Measurements from ENCODE around the gene PODXL. TPM values are rescaled to one million over a fixed set of nuclear protein-coding genes. Genes with fewer than 3 reads are reported as not detected.

The PODXL gene
- total RNA-seq, 1 experiment from 2014 or later: 44.2 TPM

DNA sequence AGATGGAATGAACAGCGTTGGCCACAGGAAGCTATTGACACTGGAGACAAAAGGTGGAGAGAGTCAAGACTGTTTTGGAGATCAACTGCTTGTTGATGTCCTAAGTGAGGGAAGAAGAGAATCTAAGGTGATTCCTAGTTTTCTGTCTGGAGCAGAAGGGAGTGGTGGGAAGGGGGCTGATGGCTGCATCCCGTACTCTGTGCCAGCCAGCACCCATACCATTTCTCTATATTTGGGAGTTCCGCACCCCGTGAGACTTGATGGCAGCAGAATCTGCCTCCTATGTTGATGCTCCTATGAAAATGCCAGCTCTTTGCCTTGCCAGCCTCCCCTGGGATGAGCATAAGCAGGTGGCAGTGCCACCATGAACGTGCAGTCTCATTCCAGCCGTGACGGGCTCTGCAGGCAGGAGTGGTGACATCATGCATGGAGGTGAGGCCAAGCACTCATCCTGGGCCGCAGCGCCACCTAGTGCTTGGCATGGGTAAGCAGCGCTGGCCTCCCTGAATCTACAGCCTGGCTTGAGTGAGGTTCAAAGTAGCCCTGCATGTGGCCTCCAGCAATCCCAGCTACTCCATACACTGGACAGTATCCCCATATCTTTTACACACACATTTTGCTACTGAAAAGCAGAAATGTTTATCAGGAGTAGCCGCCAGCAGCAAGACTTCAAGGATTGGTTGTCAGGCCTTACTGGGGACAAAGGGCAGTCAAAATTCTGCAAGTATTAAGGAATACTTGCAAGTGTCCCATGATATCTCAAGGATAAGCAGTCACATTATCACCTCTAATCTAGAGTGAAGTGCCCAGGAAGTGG is 43.0 kb downstream of the PODXL start:
- 0 out of 2 replicates have a peak, but pooled peaks cover 5% of the 10 kb centered on the region for H4K20me1 ChIP-seq (ENCODE audit: low read length)
- no peaks in the 10 kb centered on the region for H3F3A ChIP-seq (ENCODE audit: low read length, unreplicated experiment)
- no peaks in the 10 kb centered on the region for H3K27me3 ChIP-seq (ENCODE audit: low read length)
- intact Hi-C loops (cut with micrococcal nuclease): loop anchor here (2.0 kb wide), 1 partner anchor 25 kb away; no protein-coding TSS in a partner anchor
- ChIA-PET CTCF (interaction anchor here (0.9 kb wide), 1 partner anchor 140 kb away, joined by 3 read pairs; no protein-coding TSS in a partner anchor), POLR2A (ENCODE audit: unreplicated experiment) (interaction anchor here (0.5 kb wide), 1 partner anchor 139 kb away, joined by 5 read pairs; no protein-coding TSS in a partner anchor)
- no peaks in the 10 kb centered on the region for H3K9me2 ChIP-seq (replicated peaks; ENCODE audit: low read length)
- H3K27ac ChIP-seq (ENCODE audit: low read length): no peak overlapping the region
- 0 out of 2 replicates have a peak, but pooled peaks cover 4% of the 10 kb centered on the region for H3K36me3 ChIP-seq (ENCODE audit: low read depth, low read length)
- peaks cover 41% of the 10 kb centered on the region for H3K79me2 ChIP-seq (ENCODE audit: low read length)
- H3K4me3 ChIP-seq (ENCODE audit: low read length): no peak overlapping the region
- ATAC-seq: peak; percentile 95
- peaks cover 10% of the 10 kb centered on the region; the same call in 1 of the 2 replicates for H3K4me1 ChIP-seq (ENCODE audit: insufficient read depth, low read length)
- DNase-seq: peak; percentile 83
- no peaks in the 10 kb centered on the region for H3K9me3 ChIP-seq (ENCODE audit: low read length)
- BruUV-seq (replicated peaks): no TSS peak
- peak overlapping the region; percentile 54 for H2AFZ ChIP-seq (ENCODE audit: low read length)
- no peak overlapping the region for H3K4me2 ChIP-seq (ENCODE audit: low read length)
- no peak overlapping the region for H3K9ac ChIP-seq (ENCODE audit: low read length)
- TF ChIP-seq EZH2 (IDR thresholded peaks at IDR 0.05; ENCODE audit: low read length, unreplicated experiment) (no peak), EZH2phosphoT487 (IDR thresholded peaks at IDR 0.05; ENCODE audit: borderline replicate concordance, low read length) (no peak)
- TF ChIP-seq, protein P1, sequence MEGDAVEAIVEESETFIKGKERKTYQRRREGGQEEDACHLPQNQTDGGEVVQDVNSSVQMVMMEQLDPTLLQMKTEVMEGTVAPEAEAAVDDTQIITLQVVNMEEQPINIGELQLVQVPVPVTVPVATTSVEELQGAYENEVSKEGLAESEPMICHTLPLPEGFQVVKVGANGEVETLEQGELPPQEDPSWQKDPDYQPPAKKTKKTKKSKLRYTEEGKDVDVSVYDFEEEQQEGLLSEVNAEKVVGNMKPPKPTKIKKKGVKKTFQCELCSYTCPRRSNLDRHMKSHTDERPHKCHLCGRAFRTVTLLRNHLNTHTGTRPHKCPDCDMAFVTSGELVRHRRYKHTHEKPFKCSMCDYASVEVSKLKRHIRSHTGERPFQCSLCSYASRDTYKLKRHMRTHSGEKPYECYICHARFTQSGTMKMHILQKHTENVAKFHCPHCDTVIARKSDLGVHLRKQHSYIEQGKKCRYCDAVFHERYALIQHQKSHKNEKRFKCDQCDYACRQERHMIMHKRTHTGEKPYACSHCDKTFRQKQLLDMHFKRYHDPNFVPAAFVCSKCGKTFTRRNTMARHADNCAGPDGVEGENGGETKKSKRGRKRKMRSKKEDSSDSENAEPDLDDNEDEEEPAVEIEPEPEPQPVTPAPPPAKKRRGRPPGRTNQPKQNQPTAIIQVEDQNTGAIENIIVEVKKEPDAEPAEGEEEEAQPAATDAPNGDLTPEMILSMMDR (conservative IDR thresholded peaks at IDR 0.05; ENCODE audit: low read depth, low read length): peak; percentile 93

DNA sequence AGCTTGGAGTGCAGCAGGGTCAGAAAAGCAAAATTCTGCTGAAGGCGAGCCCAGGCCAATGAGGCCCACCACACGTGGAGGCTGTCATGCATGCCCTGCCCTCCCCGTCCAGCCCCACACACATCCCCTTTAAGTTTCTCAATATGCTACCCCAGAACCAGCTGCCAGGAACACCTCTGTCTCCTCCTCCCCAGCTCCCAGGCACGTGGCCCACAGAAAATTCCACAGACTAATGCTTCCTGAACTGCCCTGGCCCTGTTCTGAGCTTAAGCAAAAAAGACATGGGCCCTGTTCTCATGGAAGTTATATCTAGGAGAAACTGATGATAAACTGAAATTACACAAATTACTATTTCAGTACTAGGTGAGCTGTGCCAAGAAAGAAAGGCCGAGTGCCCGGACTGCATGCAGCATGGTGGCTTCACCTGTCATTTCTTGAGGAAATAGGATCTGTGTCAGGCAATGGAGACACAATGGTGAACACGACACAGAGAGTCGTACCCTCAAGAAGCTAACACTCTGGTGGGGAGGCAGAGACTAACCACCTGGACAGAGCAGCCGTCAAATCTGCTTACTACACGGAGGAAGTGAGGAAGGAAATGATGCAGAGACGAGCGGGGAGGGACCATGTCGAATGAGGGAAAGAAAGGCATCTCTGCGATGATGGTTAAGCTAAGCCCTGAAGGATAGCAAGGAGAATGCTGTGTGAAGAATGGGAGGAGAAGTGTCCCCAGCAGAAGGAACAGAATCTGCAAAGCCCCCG is 44.5 kb downstream of the PODXL start:
- no peaks in the 10 kb centered on the region for H3K27me3 ChIP-seq (ENCODE audit: low read length)
- H3K9me2 ChIP-seq (replicated peaks; ENCODE audit: low read length): no peaks in the 10 kb centered on the region
- H3K9ac ChIP-seq (ENCODE audit: low read length): no peak overlapping the region
- H3F3A ChIP-seq (ENCODE audit: low read length, unreplicated experiment): no peaks in the 10 kb centered on the region
- no peak for TF ChIP-seq EZH2phosphoT487 (IDR thresholded peaks at IDR 0.05; ENCODE audit: borderline replicate concordance, low read length)
- TF ChIP-seq, protein P1 (conservative IDR thresholded peaks at IDR 0.05; ENCODE audit: low read depth, low read length): no peak
- TF ChIP-seq EZH2 (IDR thresholded peaks at IDR 0.05; ENCODE audit: low read length, unreplicated experiment): no peak
- DNase-seq (no peak), ATAC-seq (no peak)
- peaks cover 26% of the 10 kb centered on the region for H3K79me2 ChIP-seq (ENCODE audit: low read length)
- intact Hi-C loops (cut with micrococcal nuclease): loop anchor here (2.0 kb wide), 1 partner anchor 27 kb away; no protein-coding TSS in a partner anchor
- no TSS peak for BruUV-seq (replicated peaks)
- no peak overlapping the region for H3K4me2 ChIP-seq (ENCODE audit: low read length)
- H3K9me3 ChIP-seq (ENCODE audit: low read length): no peaks in the 10 kb centered on the region
- H3K4me3 ChIP-seq (ENCODE audit: low read length): no peak overlapping the region
- H3K27ac ChIP-seq (ENCODE audit: low read length): no peak overlapping the region
- H4K20me1 ChIP-seq (ENCODE audit: low read length): 0 out of 2 replicates have a peak, but pooled peaks cover 5% of the 10 kb centered on the region
- CTCF ChIA-PET: interaction anchor here (1.2 kb wide), 1 partner anchor 23 kb away, joined by 3 read pairs; no protein-coding TSS in a partner anchor
- H2AFZ ChIP-seq (ENCODE audit: low read length): no peak overlapping the region
- H3K36me3 ChIP-seq (ENCODE audit: low read depth, low read length): peaks cover 15% of the 10 kb centered on the region; the same call in 1 of the 2 replicates
- POLR2A ChIA-PET (ENCODE audit: unreplicated experiment): no interaction called here
- peaks cover 10% of the 10 kb centered on the region; the same call in 1 of the 2 replicates for H3K4me1 ChIP-seq (ENCODE audit: insufficient read depth, low read length)
